NCI-H774 (cell line): ENCODE measurements around the gene LMNB1.
"Not testable (repeated sequence)": the region's sequence is repeated elsewhere in the genome, so short reads cannot be mapped to it uniquely, and the experiment has no call there.

Experiments
- DNase-seq: peaks from one replicate; lab custom pipeline; 2025; lab: John Stamatoyannopoulos, UW

LMNB1 gene

DNA sequence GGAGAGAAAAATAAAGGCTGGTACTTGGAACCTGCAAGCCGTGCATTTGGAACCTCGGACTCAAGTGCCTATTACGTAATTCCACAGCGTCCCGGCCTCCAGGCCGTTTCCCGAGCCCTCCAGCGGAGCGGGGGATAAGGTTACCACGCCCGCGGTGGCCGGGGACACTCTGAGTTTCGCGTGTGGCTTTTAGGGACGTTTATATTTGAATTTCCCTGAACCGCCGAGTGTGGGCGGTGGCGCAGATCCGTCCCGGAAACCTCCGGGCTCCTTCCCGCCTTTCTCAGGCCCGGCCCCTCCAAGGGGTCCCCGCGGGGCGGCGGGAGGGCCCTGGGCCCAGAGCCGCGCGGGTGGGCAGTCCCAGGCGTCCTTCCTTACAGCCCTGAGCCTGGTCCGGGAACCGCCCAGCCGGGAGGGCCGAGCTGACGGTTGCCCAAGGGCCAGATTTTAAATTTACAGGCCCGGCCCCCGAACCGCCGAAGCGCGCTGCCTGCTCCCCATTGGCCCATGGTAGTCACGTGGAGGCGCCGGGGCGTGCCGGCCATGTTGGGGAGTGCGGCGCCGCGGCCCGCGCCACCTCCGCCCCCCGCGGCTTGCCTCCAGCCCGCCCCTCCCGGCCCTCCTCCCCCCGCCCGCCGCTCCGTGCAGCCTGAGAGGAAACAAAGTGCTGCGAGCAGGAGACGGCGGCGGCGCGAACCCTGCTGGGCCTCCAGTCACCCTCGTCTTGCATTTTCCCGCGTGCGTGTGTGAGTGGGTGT lies at the start of gene LMNB1:
LMNB1 (plus strand) TSS at position 638 of the 758 bp plus-strand sequence. CDS start 373 bp downstream, outside the sequence.
- peak; percentile 95 for DNase-seq

DNA sequence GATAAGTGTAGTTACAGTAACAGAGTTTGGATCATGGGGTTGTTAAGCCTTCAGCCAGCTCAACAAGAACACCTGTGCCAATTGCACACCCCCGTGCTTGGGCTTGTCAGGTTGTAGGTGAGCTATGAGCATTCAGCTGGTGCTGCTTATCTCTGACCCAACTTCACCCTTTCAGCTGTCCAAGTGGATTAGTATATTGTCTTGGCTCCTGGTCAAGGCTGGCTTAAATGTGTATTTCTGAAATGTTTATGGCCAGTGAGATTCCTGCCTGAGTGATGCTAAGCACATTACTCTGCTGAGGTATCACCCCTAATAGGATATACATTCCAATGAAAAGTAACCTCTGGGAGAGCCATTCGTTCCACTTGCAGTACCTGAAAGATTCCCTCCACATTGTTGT lies 44.2 kb upstream of the LMNB1 start:
- no peak for DNase-seq

- not testable (repeated sequence) for DNase-seq
Observed at GRCh38 chr5:126734573-126734972, 42.4 kb upstream of the LMNB1 start.

DNA sequence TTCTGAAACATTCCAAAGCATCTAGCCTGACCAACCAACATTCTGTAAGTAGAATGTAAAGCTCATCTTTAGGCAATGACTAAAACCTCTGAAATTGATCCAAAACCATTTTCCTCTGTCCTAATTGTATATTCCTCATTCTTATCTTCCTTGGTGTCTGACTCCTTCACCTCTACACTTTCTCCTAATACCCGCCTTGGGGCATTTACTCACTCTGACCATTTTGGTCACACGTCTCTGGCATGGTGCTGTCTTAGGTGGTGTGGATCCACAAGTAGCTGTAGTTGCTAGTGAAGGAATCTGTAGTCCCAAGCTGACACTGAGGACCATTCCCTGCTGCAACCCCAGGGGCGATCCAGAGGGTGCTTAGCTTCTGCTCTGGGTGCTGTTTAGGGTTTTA lies 40.8 kb upstream of the LMNB1 start:
- DNase-seq, result no peak

DNA sequence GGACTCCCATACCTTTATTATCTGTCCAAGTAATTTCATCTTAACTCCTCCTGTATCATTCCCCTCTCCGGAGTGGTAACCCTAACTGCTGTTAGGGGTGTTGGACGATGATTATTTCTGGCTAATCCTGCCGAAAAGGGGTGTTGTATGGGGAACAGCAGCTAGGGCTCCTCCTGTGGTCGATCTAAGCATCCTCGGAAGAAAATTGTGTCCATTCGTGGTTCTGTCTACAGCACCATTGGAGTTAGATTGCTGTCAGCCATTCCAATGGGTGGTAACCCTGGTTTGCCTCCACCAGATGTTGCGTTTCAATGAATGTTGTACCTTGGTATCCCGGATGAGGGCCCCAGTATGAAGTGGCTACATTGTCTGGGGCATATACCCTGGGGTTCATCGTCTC lies 35.6 kb upstream of the LMNB1 start:
- no peak for DNase-seq

DNA sequence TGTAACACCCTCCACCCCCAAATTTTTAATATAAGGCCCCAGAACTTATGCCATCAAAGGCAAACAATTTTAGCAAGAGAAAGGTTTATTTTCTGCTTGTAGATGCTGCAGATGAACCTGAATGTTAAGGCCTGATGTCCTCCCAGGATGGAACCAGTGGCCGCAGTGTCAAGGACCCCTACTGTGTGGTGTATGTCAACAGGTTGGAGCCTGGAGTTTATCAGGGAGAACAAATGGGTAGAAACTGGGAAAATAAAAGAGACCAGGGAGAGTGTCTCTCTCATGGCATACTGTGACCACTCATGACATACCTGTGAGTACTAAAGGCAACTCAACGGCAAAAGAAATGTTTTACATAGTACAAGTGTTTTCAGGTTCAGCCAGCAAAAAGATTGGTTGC lies 34.5 kb upstream of the LMNB1 start:
- no peak for DNase-seq

DNA sequence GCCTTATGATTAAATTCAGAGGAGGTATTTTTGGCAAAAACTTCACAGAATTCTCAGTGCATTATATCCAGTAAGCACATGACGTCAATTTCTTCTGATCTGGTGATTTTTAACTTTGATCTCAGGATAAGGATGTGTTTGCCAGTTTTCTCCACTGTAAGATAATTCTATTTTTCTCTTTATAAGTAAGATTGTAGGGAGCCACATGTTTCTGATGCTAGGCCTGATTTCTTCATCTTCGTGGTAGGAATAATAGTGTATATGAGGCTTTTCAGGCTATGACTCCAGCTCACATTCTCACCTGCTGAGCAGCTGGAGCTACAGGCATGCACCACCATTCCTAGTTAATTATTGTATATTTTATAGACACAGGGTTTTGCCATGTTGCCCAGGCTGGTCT lies 32.1 kb upstream of the LMNB1 start:
- no peak for DNase-seq

GRCh38 chr5:126745259-126745992 lies 31.5 kb upstream of the LMNB1 start:
- no peak for DNase-seq

- DNase-seq, result no peak
Observed at GRCh38 chr5:126746290-126746689, 30.6 kb upstream of the LMNB1 start.

DNA sequence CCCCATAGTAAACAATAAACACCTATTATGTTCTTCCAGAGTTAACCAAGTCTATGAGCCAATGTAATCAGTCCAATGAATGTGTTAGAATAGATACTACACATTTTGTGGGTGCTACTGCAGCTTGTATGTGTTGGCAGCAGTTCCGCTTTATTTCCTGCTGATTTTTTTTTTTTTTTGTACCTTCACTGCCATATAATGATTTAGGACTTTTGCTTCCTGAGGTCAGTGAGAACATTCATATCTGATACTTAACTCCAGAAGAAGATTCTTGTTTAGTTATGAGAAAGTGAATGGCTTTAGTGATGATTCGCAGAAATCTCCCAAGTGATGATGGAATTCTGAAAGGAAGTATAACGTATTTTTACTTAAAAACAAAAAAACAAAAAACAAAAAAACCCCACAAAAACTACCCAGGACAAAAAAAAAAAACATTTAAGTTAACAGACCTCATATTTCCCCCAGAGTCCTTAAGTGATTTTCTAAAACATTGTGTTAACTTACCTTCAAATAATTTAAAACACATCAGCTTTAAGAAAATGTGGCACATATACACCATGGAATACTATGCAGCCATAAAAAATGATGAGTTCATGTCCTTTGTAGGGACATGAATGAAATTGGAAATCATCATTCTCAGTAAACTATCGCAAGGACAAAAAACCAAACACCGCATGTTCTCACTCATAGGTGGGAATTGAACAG lies 24.7 kb upstream of the LMNB1 start:
- DNase-seq, result no peak

DNA sequence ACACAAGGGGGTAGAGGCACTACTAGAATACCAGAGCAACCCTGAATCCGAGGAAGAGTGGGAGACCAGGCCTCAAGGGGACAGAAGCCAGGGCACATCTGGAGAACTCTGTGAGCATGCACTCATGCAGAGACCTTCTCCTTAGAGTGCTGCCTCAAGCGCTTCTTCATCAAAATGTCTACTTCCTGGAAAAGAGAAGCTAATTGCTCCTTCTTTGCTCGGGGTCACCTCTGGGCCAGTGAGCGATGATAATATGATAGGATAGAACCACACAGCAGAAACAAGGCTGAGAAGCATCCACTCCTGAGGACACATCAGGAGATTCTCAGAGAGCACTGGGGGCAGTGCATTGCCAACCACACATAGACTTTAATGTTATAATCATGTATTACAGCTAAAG lies 23.7 kb upstream of the LMNB1 start:
- no peak for DNase-seq

GRCh38 chr5:126754609-126755008 lies 22.3 kb upstream of the LMNB1 start:
- no peak for DNase-seq

GRCh38 chr5:126755593-126755992 lies 21.3 kb upstream of the LMNB1 start:
- DNase-seq, result no peak

GRCh38 chr5:126757713-126758357 lies 19.1 kb upstream of the LMNB1 start:
- no peak for DNase-seq

DNA sequence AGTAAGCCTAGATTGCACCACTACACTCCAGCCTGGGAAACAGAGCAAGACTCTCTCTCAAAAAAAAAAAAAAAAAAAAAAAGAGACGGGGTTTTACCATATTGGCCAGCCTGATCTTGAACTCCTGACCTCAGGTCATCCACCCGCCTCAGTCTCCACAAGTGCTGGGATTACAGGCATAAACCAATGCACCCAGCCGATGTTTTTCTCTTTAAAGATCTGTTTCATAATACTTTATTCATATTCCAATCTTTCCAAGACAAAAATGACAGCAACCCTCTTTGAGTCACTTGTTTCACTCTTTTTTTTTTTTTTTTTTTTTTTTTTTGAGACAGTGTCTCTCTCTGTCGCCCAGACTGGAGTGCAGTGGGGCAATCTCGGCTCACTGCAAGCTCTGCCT lies 13.6 kb upstream of the LMNB1 start:
- DNase-seq, result no peak

DNA sequence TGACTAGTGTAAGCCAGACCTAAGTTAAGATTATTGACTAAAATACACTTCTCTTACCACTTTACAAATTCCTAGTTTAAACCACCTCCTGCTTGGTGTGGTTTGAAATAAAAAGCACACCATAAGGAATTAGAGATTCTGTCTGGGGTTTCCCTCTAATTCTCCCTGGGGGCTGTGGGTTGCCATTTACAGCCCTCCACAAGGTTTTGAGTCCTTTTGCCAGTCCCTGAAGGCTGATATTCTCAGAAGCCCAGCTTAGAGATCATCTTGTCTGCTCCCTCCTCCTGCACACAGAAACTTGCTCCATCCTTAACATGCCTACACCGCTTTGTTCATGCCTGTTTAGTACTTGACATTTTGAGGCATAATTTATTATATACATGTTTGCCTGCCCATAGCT lies 7.2 kb upstream of the LMNB1 start:
- DNase-seq, result no peak

GRCh38 chr5:126773536-126773935 lies 3.4 kb upstream of the LMNB1 start:
- DNase-seq, result not testable (repeated sequence)

- DNase-seq, result not testable (repeated sequence)
Observed at GRCh38 chr5:126774595-126774994, 2.3 kb upstream of the LMNB1 start.

GRCh38 chr5:126777257-126777974 lies 480 bp downstream of the LMNB1 start:
- DNase-seq, result peak; percentile 40

GRCh38 chr5:126777975-126778674 lies 1.2 kb downstream of the LMNB1 start:
- peak; percentile 95 for DNase-seq
